CD14-positive monocyte (primary cell): ENCODE results near the gene PPP2R2D. TPM values are rescaled to one million over a fixed set of nuclear protein-coding genes. Genes with fewer than 3 reads are reported as not detected.

Experiments
- DNase-seq, 3 donors: peaks; one replicate each; pipeline ENCODE4 v3.0.0-alpha.2; 2011 to 2022
- H2AFZ ChIP-seq: 2 replicates; pipeline ENCODE4 v1.6.0; 2012; ENCODE audit warnings: mild to moderate bottlenecking, low read depth, low read length, inconsistent platforms; ENCODE audit not compliant: insufficient read depth, poor library complexity, severe bottlenecking
- H3K27ac ChIP-seq, 2 donors: 1 replicate in 1 of 2; 2 replicates in 1 of 2; pipeline ENCODE4 v1.5.1; 2012 to 2013; ENCODE audit warnings: low read length in 2 of 2, control low read depth in 1 of 2, inconsistent platforms in 1 of 2, low read depth in 1 of 2, mild to moderate bottlenecking in 1 of 2
- H3K27me3 ChIP-seq, 2 donors: one replicate each; pipeline versions ENCODE4 v1.6.0 to v1.6.1; 2011 to 2013; ENCODE audit warnings: low read length in 2 of 2; ENCODE audit not compliant: control insufficient read depth in 2 of 2, insufficient read depth in 2 of 2
- H3K36me3 ChIP-seq, 2 donors: replicated peaks in 1 of 2; 1 replicate in 1 of 2; 2 replicates in 1 of 2; pipeline versions ENCODE4 v1.5.1 to v1.6.1; 2012 to 2013; ENCODE audit warnings: low read length in 2 of 2, control low read depth in 1 of 2, inconsistent platforms in 1 of 2, mild to moderate bottlenecking in 1 of 2; ENCODE audit not compliant: insufficient read depth in 2 of 2, control insufficient read depth in 1 of 2
- H3K4me1 ChIP-seq, 2 donors: 1 replicate in 1 of 2; 2 replicates in 1 of 2; pipeline versions ENCODE4 v1.5.1 to v1.6.1; 2012 to 2013; ENCODE audit warnings: low read length in 2 of 2, control low read depth in 1 of 2, inconsistent platforms in 1 of 2, mild to moderate bottlenecking in 1 of 2, moderate library complexity in 1 of 2; ENCODE audit not compliant: insufficient read depth in 2 of 2, control insufficient read depth in 1 of 2
- H3K4me2 ChIP-seq: replicated peaks from 2 replicates; pipeline ENCODE3; 2012; ENCODE audit warnings: low read length, moderate library complexity, mild to moderate bottlenecking; ENCODE audit not compliant: poor library complexity, severe bottlenecking; ENCODE audit errors: extremely low read depth
- H3K4me3 ChIP-seq, 3 experiments: fragments of 200-600 bp in 1 of 3; sonication (generic) in 1 of 3; replicated peaks in 1 of 3; 1 replicate in 2 of 3; 2 replicates in 1 of 3; pipeline ENCODE4 v1.5.1; 2011 to 2013; ENCODE audit warnings: low read length in 3 of 3, mild to moderate bottlenecking in 3 of 3, control low read depth in 2 of 3, low read depth in 2 of 3, inconsistent platforms in 1 of 3, moderate library complexity in 1 of 3
- H3K79me2 ChIP-seq: 2 replicates; pipeline ENCODE4 v1.6.0; 2012; ENCODE audit warnings: mild to moderate bottlenecking, control low read depth, inconsistent platforms, low read length, moderate library complexity; ENCODE audit not compliant: insufficient read depth
- H3K9ac ChIP-seq: 2 replicates; pipeline ENCODE4 v1.6.0; 2017; ENCODE audit warnings: low read length, mild to moderate bottlenecking; ENCODE audit not compliant: insufficient read depth, poor library complexity, severe bottlenecking
- H3K9me3 ChIP-seq, 2 donors: replicated peaks in 1 of 2; 1 replicate in 1 of 2; 2 replicates in 1 of 2; pipeline versions ENCODE4 v1.5.1 to v1.6.1; 2012 to 2013; ENCODE audit warnings: low read length in 2 of 2, control low read depth in 1 of 2; ENCODE audit not compliant: control insufficient read depth in 1 of 2, insufficient read depth in 1 of 2
- H4K20me1 ChIP-seq: 2 replicates; pipeline ENCODE4 v1.6.0; 2012; ENCODE audit warnings: mild to moderate bottlenecking, low read length, control low read depth, moderate library complexity; ENCODE audit not compliant: insufficient read depth
- H3K27ac Mint-ChIP-seq, 7 donors: one replicate each; pipeline ENCODE4 v1.8.0; 2020; ENCODE audit warnings: mild to moderate bottlenecking in 7 of 7, mixed read lengths in 7 of 7, moderate library complexity in 6 of 7, inconsistent platforms in 2 of 7
- H3K27me3 Mint-ChIP-seq, 3 donors: one replicate each; pipeline ENCODE4 v1.8.0; 2021 to 2022; ENCODE audit warnings: low read depth in 3 of 3, mild to moderate bottlenecking in 3 of 3, mixed read lengths in 3 of 3, moderate library complexity in 3 of 3, inconsistent platforms in 1 of 3
- H3K36me3 Mint-ChIP-seq, 2 donors: one replicate each; pipeline ENCODE4 v1.8.0; 2020; ENCODE audit warnings: mixed read lengths in 2 of 2, inconsistent platforms in 1 of 2, mild to moderate bottlenecking in 1 of 2
- H3K4me1 Mint-ChIP-seq: one replicate; pipeline ENCODE4 v1.8.0; 2020; ENCODE audit warnings: mild to moderate bottlenecking, mixed read lengths
- H3K4me3 Mint-ChIP-seq, 2 donors: one replicate each; pipeline ENCODE4 v1.8.0; 2020; ENCODE audit warnings: mild to moderate bottlenecking in 2 of 2, mixed read lengths in 2 of 2, moderate library complexity in 1 of 2
- H3K9me3 Mint-ChIP-seq, 7 donors: one replicate each; pipeline ENCODE4 v1.8.0; 2020 to 2022; ENCODE audit warnings: mixed read lengths in 7 of 7, mild to moderate bottlenecking in 6 of 7, moderate library complexity in 6 of 7, inconsistent platforms in 2 of 7
- CTCF ChIP-seq: fragments of 200-600 bp; IDR thresholded peaks from one replicate; pipeline ENCODE4 v1.8.0; 2022; ENCODE audit warnings: antibody characterized with exemption, mild to moderate bottlenecking
- WGBS: methylation state at CpG from one replicate; pipeline ENCODE4 v1.1.5; 2013; ENCODE audit warnings: missing lambda C conversion rate; ENCODE audit not compliant: insufficient coverage; 5-methylcytosine and 5-hydroxymethylcytosine counted together
- intact Hi-C, 2 donors: fragments of 100-400 bp; cut with micrococcal nuclease; formaldehyde crosslinking; loops; one replicate each; pipeline versions ENCODE4 v1.15.0 to v1.15.1; 2023
- polyA plus RNA-seq, 3 donors: library from polyadenylated mRNA; depleted of rRNA in 1 of 3; unstranded in 2 of 3; stranded (reverse) in 1 of 3; fragments of 300-500 nt in 2 of 3; fragments of >200 nt in 1 of 3; fragmentation: Illumina TruSeq in 2 of 3; gene quantifications; 1 replicate in 2 of 3; 2 replicates in 1 of 3; pipeline ENCODE4 v1.2.3, GENCODE V29; 2012 to 2021

PPP2R2D gene
- polyA plus RNA-seq, 3 donors = 12.8 to 23.5 (median 12.9) TPM

GRCh38 chr10:131980321-131980720 is 79.5 kb downstream of the PPP2R2D start:
- Histone ChIP-seq H3K36me3 (no peaks in the 10 kb centered on the region), H2AFZ (no peak overlapping the region), H3K27ac (no peak overlapping the region), H3K27me3 (peaks cover 31 to 64% of the 10 kb centered on the region in 2 donors), H3K4me3 (no peak overlapping the region), H3K9me3 (peaks cover 0 to 11% of the 10 kb centered on the region in 2 donors), H4K20me1 (no peaks in the 10 kb centered on the region), H3K9ac (no peak overlapping the region), H3K79me2 (no peaks in the 10 kb centered on the region), H3K4me1 (peaks cover 10 to 19% of the 10 kb centered on the region in 2 donors), H3K4me2 (no peak overlapping the region)
- H3K27ac Mint-ChIP-seq = no peak overlapping the region
- H3K27me3 Mint-ChIP-seq = peaks cover 49 to 70% (median 51%) of the 10 kb centered on the region in 3 donors
- H3K4me3 Mint-ChIP-seq = peak overlapping the region in 1 of 2 donors; percentile 67
- peaks cover 0 to 23% (median 10%) of the 10 kb centered on the region in 7 donors for H3K9me3 Mint-ChIP-seq
- TF ChIP-seq CTCF = no peak
- peaks cover 13% of the 10 kb centered on the region for H3K4me1 Mint-ChIP-seq
- peaks cover 0 to 9% of the 10 kb centered on the region in 2 donors for H3K36me3 Mint-ChIP-seq
- DNase-seq = no peak
- intact Hi-C loops = no loop called here
- WGBS = 93% methylated on average over 3 of the region's 8 CpGs

- DNase-seq = no peak
- Histone ChIP-seq H3K36me3 (no peaks in the 10 kb centered on the region), H2AFZ (peak overlapping the region; percentile 78), H3K9me3 (peaks cover 0 to 11% of the 10 kb centered on the region in 2 donors), H4K20me1 (no peaks in the 10 kb centered on the region), H3K4me2 (peak overlapping the region; percentile 78), H3K27ac (no peak overlapping the region), H3K4me1 (peaks cover 10 to 19% of the 10 kb centered on the region in 2 donors), H3K9ac (peak overlapping the region; percentile 56), H3K27me3 (peaks cover 31 to 69% of the 10 kb centered on the region in 2 donors), H3K79me2 (no peaks in the 10 kb centered on the region), H3K4me3 (peak overlapping the region; percentile 33 to 76 (median 67))
- H3K4me3 Mint-ChIP-seq = peak overlapping the region; percentile 73 to 87
- H3K9me3 Mint-ChIP-seq = peaks cover 0 to 23% (median 10%) of the 10 kb centered on the region in 7 donors
- intact Hi-C loops = no loop called here
- peaks cover 54 to 76% (median 55%) of the 10 kb centered on the region in 3 donors for H3K27me3 Mint-ChIP-seq
- H3K36me3 Mint-ChIP-seq = peaks cover 0 to 9% of the 10 kb centered on the region in 2 donors
- H3K4me1 Mint-ChIP-seq = peaks cover 13% of the 10 kb centered on the region
- 13% methylated on average over 28 of the region's 31 CpGs for WGBS
- H3K27ac Mint-ChIP-seq = no peak overlapping the region
- TF ChIP-seq CTCF = no peak
These were observed 80.1 kb downstream of the PPP2R2D start for GRCh38 chr10:131980761-131981428.
